K562 (cell line): ENCODE results near the gene CNTN4.

Experiments used
- SP1 ChIP-seq: sonication (generic); formaldehyde crosslinking; IDR thresholded peaks from 2 replicates; pipeline ENCODE4 v1.8.1; 2022; ENCODE audit warnings: mild to moderate bottlenecking, missing genetic modification reagents
- TEAD1 ChIP-seq, 2 experiments: fragments of 450-650 bp in 1 of 2; sonication (generic) in 1 of 2; formaldehyde crosslinking; IDR thresholded peaks; 2 replicates each; pipeline versions ENCODE4 v1.4.0 to v1.8.0; 2020 to 2022; ENCODE audit warnings: mild to moderate bottlenecking in 2 of 2, missing genetic modification reagents in 1 of 2
- ZNF232 ChIP-seq: sonication (generic); formaldehyde crosslinking; IDR thresholded peaks from 2 replicates; pipeline ENCODE4 v1.8.0; 2022; ENCODE audit warnings: mild to moderate bottlenecking, missing genetic modification reagents

- TF ChIP-seq SP1 (CRISPR knock-in tag): no peak
- TF ChIP-seq TEAD1 (CRISPR knock-in tag; IDR thresholded peaks at IDR 0.05): no peak
- no peak for TF ChIP-seq ZNF232 (CRISPR knock-in tag)
Measured at GRCh38 chr3:3016226-3016625, 917.6 kb downstream of the CNTN4 start.
